K562 (cell line): Measurements from ENCODE around the gene AGO4. TPM values are rescaled to one million over a fixed set of nuclear protein-coding genes. Genes with fewer than 3 reads are reported as not detected.
A peak's percentile ranks its signal among the peaks of the same experiment; 100 is the strongest.

Experiments used
- ARID2 ChIP-seq: fragments of 450-650 bp; IDR thresholded peaks from 2 replicates; pipeline ENCODE4 v1.6.1; 2017; ENCODE audit warnings: antibody characterized with exemption, mild to moderate bottlenecking
- ARNT ChIP-seq, 2 experiments: fragments of 450-650 bp; IDR thresholded peaks; 2 replicates each; pipeline ENCODE4 v1.6.1; 2016; ENCODE audit warnings: mild to moderate bottlenecking in 1 of 2
- CBFA2T3 ChIP-seq: fragments of 450-650 bp; IDR thresholded peaks from 2 replicates; pipeline ENCODE4 v1.6.1; 2017
- CBX5 ChIP-seq: IDR thresholded peaks from 2 replicates; pipeline ENCODE4 v1.6.1; 2014; ENCODE audit warnings: low read depth, borderline replicate concordance
- DIDO1 ChIP-seq: fragments of 450-650 bp; IDR thresholded peaks from 2 replicates; pipeline ENCODE4 v1.6.1; 2016; ENCODE audit warnings: low read depth, missing biosample characterization, missing genetic modification characterization
- ELF1 ChIP-seq: fragments of 200-800 bp; sonication (Bioruptor generic); IDR thresholded peaks from 2 replicates; pipeline ENCODE4 v1.6.1; 2016; ENCODE audit warnings: missing genetic modification characterization, missing compliant biosample characterization
- ETV1 ChIP-seq: fragments of 450-650 bp; conservative IDR thresholded peaks from 2 replicates; pipeline ENCODE4 v1.6.1; 2016; ENCODE audit warnings: missing genetic modification characterization, control low read depth, low read depth, missing compliant biosample characterization
- GATA2 ChIP-seq: sonication (generic); formaldehyde crosslinking; IDR thresholded peaks from 2 replicates; pipeline ENCODE4 v1.4.0; 2020; ENCODE audit warnings: mild to moderate bottlenecking, missing genetic modification reagents
- GTF2B ChIP-seq: IDR thresholded peaks from 2 replicates; pipeline ENCODE4 v1.6.1; 2011; ENCODE audit not compliant: insufficient read length; ENCODE audit errors: extremely low read depth
- HDAC3 ChIP-seq: fragments of 450-650 bp; IDR thresholded peaks from 2 replicates; pipeline ENCODE4 v1.6.1; 2018; ENCODE audit warnings: borderline replicate concordance, mild to moderate bottlenecking, moderate library complexity; ENCODE audit not compliant: partially characterized antibody
- KAT7 ChIP-seq: sonication (generic); formaldehyde crosslinking; IDR thresholded peaks from 2 replicates; pipeline ENCODE4 v1.8.0; 2022; ENCODE audit warnings: missing genetic modification reagents, mild to moderate bottlenecking, borderline replicate concordance
- MCM3 ChIP-seq: fragments of 450-650 bp; IDR thresholded peaks from 2 replicates; pipeline ENCODE4 v1.6.1; 2016
- MTF1 ChIP-seq: fragments of 250-450 bp; sonication (Bioruptor Pico); IDR thresholded peaks from 2 replicates; pipeline ENCODE4 v1.9.0; 2021; ENCODE audit warnings: moderate library complexity, mild to moderate bottlenecking, inconsistent platforms, borderline replicate concordance
- NONO ChIP-seq, 2 experiments: fragments of 200-400 bp in 1 of 2; fragments of 450-650 bp in 1 of 2; formaldehyde crosslinking in 1 of 2; IDR thresholded peaks; 2 replicates each; pipeline ENCODE4 v1.6.1; 2017; ENCODE audit warnings: low read depth in 2 of 2, mild to moderate bottlenecking in 2 of 2, moderate library complexity in 2 of 2, low read length in 1 of 2
- RBM15 ChIP-seq: fragments of 200-400 bp; formaldehyde crosslinking; IDR thresholded peaks from 2 replicates; pipeline ENCODE4 v1.6.1; 2018; ENCODE audit warnings: mild to moderate bottlenecking, low read length, moderate library complexity; ENCODE audit not compliant: insufficient read depth
- RFX7 ChIP-seq: fragments of 250-450 bp; sonication (Bioruptor Pico); IDR thresholded peaks from 2 replicates; pipeline ENCODE4 v1.5.1; 2021; ENCODE audit warnings: mild to moderate bottlenecking
- SMARCA5 ChIP-seq: fragments of 450-650 bp; IDR thresholded peaks from 2 replicates; pipeline ENCODE4 v1.6.1; 2016
- TAL1 ChIP-seq: fragments of 450-650 bp; IDR thresholded peaks from 2 replicates; pipeline ENCODE4 v1.6.1; 2016; ENCODE audit warnings: mild to moderate bottlenecking
- TCF3 ChIP-seq: sonication (generic); formaldehyde crosslinking; IDR thresholded peaks from 2 replicates; pipeline ENCODE4 v1.4.0; 2020; ENCODE audit warnings: mild to moderate bottlenecking, missing genetic modification reagents
- TSC22D4 ChIP-seq: fragments of 450-650 bp; IDR thresholded peaks from 2 replicates; pipeline ENCODE4 v1.6.1; 2016; ENCODE audit warnings: missing genetic modification characterization, missing biosample characterization, control low read depth
- ZBED1 ChIP-seq: IDR thresholded peaks from 2 replicates; pipeline ENCODE4 v1.6.1; 2014
- ZNF316 ChIP-seq: fragments of 450-650 bp; IDR thresholded peaks from 2 replicates; pipeline ENCODE4 v1.6.1; 2016
- ZNF583 ChIP-seq: fragments of 250-450 bp; sonication (Bioruptor Pico); IDR thresholded peaks from 2 replicates; pipeline ENCODE4 v1.4.0; 2020
- ZNF717 ChIP-seq: fragments of 250-450 bp; sonication (Bioruptor Pico); IDR thresholded peaks from 2 replicates; pipeline ENCODE4 v1.5.0; 2021
- ZNF766 ChIP-seq: fragments of 200-800 bp; sonication (Bioruptor generic); conservative IDR thresholded peaks from 2 replicates; pipeline ENCODE4 v1.6.1; 2016; ENCODE audit warnings: missing genetic modification characterization, missing compliant biosample characterization
- polyA plus RNA-seq, 8 experiments: library from polyadenylated mRNA; depleted of rRNA in 4 of 8; stranded (reverse) in 5 of 8; unstranded in 3 of 8; fragments of >200 nt; fragmentation: Nextera tagmentation in 2 of 8; fragmentation: Illumina TruSeq in 1 of 8; extraction: Ambion mirVana in 2 of 8; extraction: Trizol in 1 of 8; gene quantifications; 2 replicates each; pipeline versions ENCODE4 v1.2.1 to v1.2.3, GENCODE V29; 2011 to 2014; ENCODE audit warnings: inconsistent platforms in 1 of 8, missing spikeins in 1 of 8
- total RNA-seq, 7 experiments: library from RNA; depleted of rRNA in 6 of 7; stranded (reverse); fragments of >200 nt in 6 of 7; fragmentation: Illumina TruSeq in 2 of 7; extraction: Trizol in 2 of 7; gene quantifications; 2 replicates each; pipeline versions ENCODE4 v1.2.1 to v1.2.3, GENCODE V29; 2011 to 2021; ENCODE audit warnings: low replicate concordance in 1 of 7
- TF ChIP-seq, protein P1 (sequence below): fragments of 200-800 bp; sonication (Bioruptor generic); IDR thresholded peaks from 2 replicates; pipeline ENCODE4 v1.6.1; 2016; ENCODE audit warnings: missing genetic modification characterization, missing compliant biosample characterization
- TF ChIP-seq, protein P2 (sequence below): sonication (generic); formaldehyde crosslinking; IDR thresholded peaks from 2 replicates; pipeline ENCODE4 v1.8.1; 2023; ENCODE audit warnings: mild to moderate bottlenecking, missing genetic modification reagents

Gene AGO4
- total and polyA plus RNA-seq, 9 of the 15 experiments (the other 6 are each of a cell fraction or from before 2014, with no cell fraction given), result 1.3 to 10.5 (median 6.5) TPM

DNA sequence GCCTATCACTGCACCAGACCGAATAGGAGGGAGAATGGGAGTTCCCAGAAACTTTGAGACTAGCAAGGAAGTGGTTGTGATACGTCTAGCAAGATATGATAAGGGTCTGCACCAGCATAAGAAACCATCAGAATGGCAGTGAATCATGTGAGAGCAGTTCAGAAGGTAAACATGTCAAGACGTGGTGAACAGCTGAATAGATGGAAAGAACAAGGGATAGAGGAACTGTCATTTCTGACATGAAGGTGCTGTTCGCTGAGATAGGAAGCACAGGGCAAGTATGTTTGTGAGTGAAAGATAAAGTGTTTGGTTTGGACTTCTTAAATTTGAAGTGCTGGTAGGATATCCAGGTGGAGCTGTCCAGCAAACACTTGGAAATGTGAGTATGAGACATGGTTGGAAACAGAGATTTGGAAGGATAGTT is 74.0 kb downstream of the AGO4 start (continued):
- TF ChIP-seq ARID2 (no peak), GATA2 (CRISPR knock-in tag) (peak; percentile 87; the same call in 1 of the 2 replicates), RFX7 (CRISPR knock-in tag) (no peak), MTF1 (CRISPR knock-in tag) (no peak), ZNF583 (CRISPR knock-in tag) (no peak), ZNF766 (CRISPR knock-in tag) (peak; percentile 99), ELF1 (tag) (0 out of 2 replicates have a peak, but pooled peaks have one; percentile 44), KAT7 (CRISPR knock-in tag) (no peak), MCM3 (no peak), DIDO1 (no peak), TCF3 (peak; percentile 94), ZNF717 (CRISPR knock-in tag) (no peak), NONO (IDR thresholded peaks at IDR 0.05; ENCODE audit: low read depth in 2 of 2, low read length in 1 of 2) (no peak), HDAC3 (peak; percentile 51), GTF2B (no peak), CBX5 (no peak), ZBED1 (no peak), TSC22D4 (tag) (no peak), SMARCA5 (no peak), RBM15 (no peak), ARNT (IDR thresholded peaks at IDR 0.05) (peak in 1 of 2 experiments; percentile 72; a peak in 1 of 4 replicates), ETV1 (tag) (no peak), ZNF316 (no peak), CBFA2T3 (peak; percentile 90), TAL1 (peak; percentile 85)
- TF ChIP-seq, protein P1, sequence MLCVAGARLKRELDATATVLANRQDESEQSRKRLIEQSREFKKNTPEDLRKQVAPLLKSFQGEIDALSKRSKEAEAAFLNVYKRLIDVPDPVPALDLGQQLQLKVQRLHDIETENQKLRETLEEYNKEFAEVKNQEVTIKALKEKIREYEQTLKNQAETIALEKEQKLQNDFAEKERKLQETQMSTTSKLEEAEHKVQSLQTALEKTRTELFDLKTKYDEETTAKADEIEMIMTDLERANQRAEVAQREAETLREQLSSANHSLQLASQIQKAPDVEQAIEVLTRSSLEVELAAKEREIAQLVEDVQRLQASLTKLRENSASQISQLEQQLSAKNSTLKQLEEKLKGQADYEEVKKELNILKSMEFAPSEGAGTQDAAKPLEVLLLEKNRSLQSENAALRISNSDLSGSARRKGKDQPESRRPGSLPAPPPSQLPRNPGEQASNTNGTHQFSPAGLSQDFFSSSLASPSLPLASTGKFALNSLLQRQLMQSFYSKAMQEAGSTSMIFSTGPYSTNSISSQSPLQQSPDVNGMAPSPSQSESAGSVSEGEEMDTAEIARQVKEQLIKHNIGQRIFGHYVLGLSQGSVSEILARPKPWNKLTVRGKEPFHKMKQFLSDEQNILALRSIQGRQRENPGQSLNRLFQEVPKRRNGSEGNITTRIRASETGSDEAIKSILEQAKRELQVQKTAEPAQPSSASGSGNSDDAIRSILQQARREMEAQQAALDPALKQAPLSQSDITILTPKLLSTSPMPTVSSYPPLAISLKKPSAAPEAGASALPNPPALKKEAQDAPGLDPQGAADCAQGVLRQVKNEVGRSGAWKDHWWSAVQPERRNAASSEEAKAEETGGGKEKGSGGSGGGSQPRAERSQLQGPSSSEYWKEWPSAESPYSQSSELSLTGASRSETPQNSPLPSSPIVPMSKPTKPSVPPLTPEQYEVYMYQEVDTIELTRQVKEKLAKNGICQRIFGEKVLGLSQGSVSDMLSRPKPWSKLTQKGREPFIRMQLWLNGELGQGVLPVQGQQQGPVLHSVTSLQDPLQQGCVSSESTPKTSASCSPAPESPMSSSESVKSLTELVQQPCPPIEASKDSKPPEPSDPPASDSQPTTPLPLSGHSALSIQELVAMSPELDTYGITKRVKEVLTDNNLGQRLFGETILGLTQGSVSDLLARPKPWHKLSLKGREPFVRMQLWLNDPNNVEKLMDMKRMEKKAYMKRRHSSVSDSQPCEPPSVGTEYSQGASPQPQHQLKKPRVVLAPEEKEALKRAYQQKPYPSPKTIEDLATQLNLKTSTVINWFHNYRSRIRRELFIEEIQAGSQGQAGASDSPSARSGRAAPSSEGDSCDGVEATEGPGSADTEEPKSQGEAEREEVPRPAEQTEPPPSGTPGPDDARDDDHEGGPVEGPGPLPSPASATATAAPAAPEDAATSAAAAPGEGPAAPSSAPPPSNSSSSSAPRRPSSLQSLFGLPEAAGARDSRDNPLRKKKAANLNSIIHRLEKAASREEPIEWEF (CRISPR knock-in tag), result no peak
- TF ChIP-seq, protein P2, sequence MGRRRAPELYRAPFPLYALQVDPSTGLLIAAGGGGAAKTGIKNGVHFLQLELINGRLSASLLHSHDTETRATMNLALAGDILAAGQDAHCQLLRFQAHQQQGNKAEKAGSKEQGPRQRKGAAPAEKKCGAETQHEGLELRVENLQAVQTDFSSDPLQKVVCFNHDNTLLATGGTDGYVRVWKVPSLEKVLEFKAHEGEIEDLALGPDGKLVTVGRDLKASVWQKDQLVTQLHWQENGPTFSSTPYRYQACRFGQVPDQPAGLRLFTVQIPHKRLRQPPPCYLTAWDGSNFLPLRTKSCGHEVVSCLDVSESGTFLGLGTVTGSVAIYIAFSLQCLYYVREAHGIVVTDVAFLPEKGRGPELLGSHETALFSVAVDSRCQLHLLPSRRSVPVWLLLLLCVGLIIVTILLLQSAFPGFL (CRISPR knock-in tag), result no peak
